Measurements from ENCODE around the gene ATP5IF1. TPM values are rescaled to one million over a fixed set of nuclear protein-coding genes. Genes with fewer than 3 reads are reported as not detected.

ATP5IF1 gene
- total RNA-seq, 1 donor from 2014 or later = 87.2 TPM

DNA sequence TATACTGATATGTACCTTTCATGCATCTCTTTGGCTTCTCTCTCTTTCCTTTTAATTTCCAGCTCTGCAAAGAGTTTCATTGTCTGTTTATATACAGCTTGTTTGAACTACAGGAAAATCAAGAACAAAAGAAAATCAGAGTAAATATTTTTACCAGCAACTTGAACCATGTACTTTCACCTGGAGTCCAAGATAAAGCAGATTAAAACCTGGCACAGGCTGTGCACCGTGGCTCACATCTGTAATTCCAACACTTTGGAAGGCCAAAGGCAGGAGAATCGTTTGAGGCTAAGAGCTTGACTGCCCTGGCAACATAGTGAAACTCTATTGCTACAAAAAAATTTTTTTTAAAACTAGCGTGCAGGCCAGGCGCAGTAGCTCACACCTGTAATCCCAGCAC, 30.7 kb upstream of the ATP5IF1 start:
- H3K27ac ChIP-seq = no peak overlapping the region
- no peaks in the 10 kb centered on the region for H3K9me3 ChIP-seq
- no peaks in the 10 kb centered on the region for H3K27me3 ChIP-seq
- no peak overlapping the region for H3K4me3 ChIP-seq
- no peaks in the 10 kb centered on the region for H3K4me1 ChIP-seq
- ATAC-seq (no peak), DNase-seq (no peak)
- intact Hi-C loops (cut with DNase I) = no loop called here
- no peak for TF ChIP-seq CTCF (IDR thresholded peaks at IDR 0.05)
- peaks cover 99% of the 10 kb centered on the region for H3K36me3 ChIP-seq

DNA sequence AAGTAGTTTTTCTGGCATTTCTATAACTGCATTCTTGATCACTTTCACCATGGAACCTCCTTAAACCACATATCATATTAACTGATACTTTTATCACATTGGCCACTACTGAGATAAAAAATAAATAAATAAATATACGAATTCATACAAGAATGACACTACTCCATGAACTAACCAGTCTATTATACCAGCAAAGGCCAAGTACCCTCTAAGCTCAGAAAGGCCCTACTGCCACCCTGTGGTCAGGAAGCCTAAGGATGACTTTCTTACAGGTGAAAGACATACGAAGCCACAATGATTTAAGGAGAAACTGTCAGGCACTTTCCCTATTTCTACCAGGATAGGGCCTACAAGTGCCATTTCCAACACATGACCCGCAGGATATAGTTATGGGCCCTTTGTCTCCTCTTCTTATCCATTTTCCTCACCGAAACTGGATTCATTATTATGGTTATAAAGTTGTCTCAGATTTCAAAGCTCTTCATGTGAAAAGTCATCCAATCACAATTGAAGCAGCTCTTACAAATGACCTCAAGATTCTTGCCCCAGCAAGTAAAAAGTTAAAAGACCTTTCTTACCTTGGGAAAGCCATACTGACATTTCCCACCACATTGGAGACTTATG, 27.0 kb upstream of the ATP5IF1 start:
- intact Hi-C loops (cut with DNase I) = no loop called here
- no peak overlapping the region for H3K27ac ChIP-seq
- peak; percentile 70 for TF ChIP-seq CTCF (IDR thresholded peaks at IDR 0.05)
- H3K4me3 ChIP-seq = no peak overlapping the region
- ATAC-seq (peak; percentile 93), DNase-seq (no peak)
- no peaks in the 10 kb centered on the region for H3K27me3 ChIP-seq
- H3K9me3 ChIP-seq = no peaks in the 10 kb centered on the region
- H3K4me1 ChIP-seq = no peaks in the 10 kb centered on the region
- peaks cover 93% of the 10 kb centered on the region for H3K36me3 ChIP-seq

- no peak for ATAC-seq
- TF ChIP-seq CTCF (IDR thresholded peaks at IDR 0.05) = no peak
- DNase-seq = no peak
- Histone ChIP-seq H3K4me1 (no peaks in the 10 kb centered on the region), H3K9me3 (no peaks in the 10 kb centered on the region), H3K4me3 (no peak overlapping the region), H3K36me3 (peaks cover 93% of the 10 kb centered on the region), H3K27ac (no peak overlapping the region), H3K27me3 (no peaks in the 10 kb centered on the region)
- intact Hi-C loops (cut with DNase I) = loop anchor here (5.0 kb wide), 1 partner anchor 117 kb away; no protein-coding TSS in a partner anchor
These were observed 26.2 kb upstream of the ATP5IF1 start for GRCh38 chr1:28209700-28210099.

- no peak overlapping the region for H3K27ac ChIP-seq
- intact Hi-C loops (cut with DNase I) = loop anchor here (5.0 kb wide), 1 partner anchor 121 kb away; no protein-coding TSS in a partner anchor
- no peak for TF ChIP-seq CTCF (IDR thresholded peaks at IDR 0.05)
- no peaks in the 10 kb centered on the region for H3K4me1 ChIP-seq
- H3K36me3 ChIP-seq = peaks cover 70% of the 10 kb centered on the region
- H3K27me3 ChIP-seq = no peaks in the 10 kb centered on the region
- no peaks in the 10 kb centered on the region for H3K9me3 ChIP-seq
- no peak for DNase-seq
- no peak overlapping the region for H3K4me3 ChIP-seq
- no peak for ATAC-seq
These were observed 22.6 kb upstream of the ATP5IF1 start for GRCh38 chr1:28213315-28213714.

- TF ChIP-seq CTCF (IDR thresholded peaks at IDR 0.05) = no peak
- intact Hi-C loops (cut with DNase I) = no loop called here
- ATAC-seq (no peak), DNase-seq (no peak)
- Histone ChIP-seq H3K27ac (no peak overlapping the region), H3K9me3 (no peaks in the 10 kb centered on the region), H3K27me3 (no peaks in the 10 kb centered on the region), H3K4me3 (no peak overlapping the region), H3K36me3 (peaks cover 43% of the 10 kb centered on the region), H3K4me1 (peaks cover 18% of the 10 kb centered on the region)
These were observed 6.8 kb upstream of the ATP5IF1 start for GRCh38 chr1:28229089-28229488.

- ATAC-seq (no peak), DNase-seq (no peak)
- Histone ChIP-seq H3K27me3 (no peaks in the 10 kb centered on the region), H3K27ac (no peak overlapping the region), H3K36me3 (peaks cover 35% of the 10 kb centered on the region), H3K9me3 (no peaks in the 10 kb centered on the region), H3K4me1 (peaks cover 18% of the 10 kb centered on the region), H3K4me3 (no peak overlapping the region)
- intact Hi-C loops (cut with DNase I) = no loop called here
- no peak for TF ChIP-seq CTCF (IDR thresholded peaks at IDR 0.05)
These were observed 5.9 kb upstream of the ATP5IF1 start for GRCh38 chr1:28229996-28230395.

All from upper lobe of right lung (tissue), 1 donor.